Measurements from ENCODE around the gene IKZF4.
A peak's percentile ranks its signal among the peaks of the same experiment; 100 is the strongest.
"Not testable (repeated sequence)": the region's sequence is repeated elsewhere in the genome, so short reads cannot be mapped to it uniquely, and the experiment has no call there.

The IKZF4 gene

GRCh38 chr12:55999522-55999921 lies 21.3 kb upstream of the IKZF4 start:
- not testable (repeated sequence) for DNase-seq (ENCODE audit: low read depth)

GRCh38 chr12:55999999-56000540 lies 20.8 kb upstream of the IKZF4 start:
- DNase-seq (ENCODE audit: low read depth), result not testable (repeated sequence)

- DNase-seq (ENCODE audit: low read depth), result no peak
Measured at GRCh38 chr12:56001487-56002100, 19.2 kb upstream of the IKZF4 start.

GRCh38 chr12:56003376-56003775 lies 17.5 kb upstream of the IKZF4 start:
- DNase-seq (ENCODE audit: low read depth), result not testable (repeated sequence)

GRCh38 chr12:56004211-56004610 lies 16.6 kb upstream of the IKZF4 start:
- no peak for DNase-seq (ENCODE audit: low read depth)

GRCh38 chr12:56007564-56008559 lies 13.0 kb upstream of the IKZF4 start:
- peak; percentile 80 for DNase-seq (ENCODE audit: low read depth)

- no peak for DNase-seq (ENCODE audit: low read depth)
Measured at GRCh38 chr12:56010111-56010570, 10.7 kb upstream of the IKZF4 start.

- no peak for DNase-seq (ENCODE audit: low read depth)
Measured at GRCh38 chr12:56011509-56012090, 9.2 kb upstream of the IKZF4 start.

- no peak for DNase-seq (ENCODE audit: low read depth)
Measured at GRCh38 chr12:56013482-56013881, 7.4 kb upstream of the IKZF4 start.

- DNase-seq (ENCODE audit: low read depth), result no peak
Measured at GRCh38 chr12:56014205-56014604, 6.6 kb upstream of the IKZF4 start.

- no peak for DNase-seq (ENCODE audit: low read depth)
Measured at GRCh38 chr12:56017181-56017580, 3.7 kb upstream of the IKZF4 start.

- DNase-seq (ENCODE audit: low read depth), result no peak
Measured at GRCh38 chr12:56018356-56018755, 2.5 kb upstream of the IKZF4 start.

- no peak for DNase-seq (ENCODE audit: low read depth)
Measured at GRCh38 chr12:56021889-56022497, 1.1 kb downstream of the IKZF4 start.

- DNase-seq (ENCODE audit: low read depth), result no peak
Measured at GRCh38 chr12:56028511-56029165, 7.8 kb downstream of the IKZF4 start.

- no peak for DNase-seq (ENCODE audit: low read depth)
Measured at GRCh38 chr12:56029166-56029519, 8.3 kb downstream of the IKZF4 start.

- DNase-seq (ENCODE audit: low read depth), result no peak
Measured at GRCh38 chr12:56029666-56030293, 8.9 kb downstream of the IKZF4 start.

GRCh38 chr12:56031987-56032386 lies 11.1 kb downstream of the IKZF4 start:
- no peak for DNase-seq (ENCODE audit: low read depth)

- DNase-seq (ENCODE audit: low read depth), result no peak
Measured at GRCh38 chr12:56034586-56035332, 13.9 kb downstream of the IKZF4 start.

- DNase-seq (ENCODE audit: low read depth), result no peak
Measured at GRCh38 chr12:56037161-56037560, 16.3 kb downstream of the IKZF4 start.

- DNase-seq (ENCODE audit: low read depth), result no peak
Measured at GRCh38 chr12:56038022-56038655, 17.3 kb downstream of the IKZF4 start.
